GM19023 (cell line): Measurements from ENCODE around the gene WLS.

Experiments used
- ATAC-seq: cut with Tn5 transposase; IDR thresholded peaks from one replicate; pipeline ENCODE4 v1.9.1; 2021; ENCODE audit warnings: mild to moderate bottlenecking, moderate library complexity; ENCODE audit not compliant: unreplicated experiment

Gene WLS

DNA sequence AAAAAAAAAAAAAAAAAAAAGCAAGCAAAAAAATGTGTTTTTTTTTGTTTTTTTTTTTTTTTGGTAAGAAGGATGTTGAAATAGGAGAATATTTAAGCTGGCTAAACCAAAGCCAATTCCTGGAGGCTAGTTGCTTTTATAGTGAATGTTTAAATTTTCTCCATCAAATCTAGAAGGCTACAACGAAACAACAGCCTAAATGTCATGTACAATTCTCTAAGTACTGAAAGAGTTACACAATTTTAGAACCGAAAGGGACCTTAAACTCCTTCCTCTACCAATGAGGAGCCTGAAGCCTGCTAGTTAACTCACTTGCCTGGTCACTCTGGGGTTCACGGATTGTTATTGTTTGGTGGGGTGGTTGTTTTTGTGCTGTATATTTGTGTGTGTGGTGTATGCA is 3.5 kb downstream of the WLS start:
- ATAC-seq = no peak

DNA sequence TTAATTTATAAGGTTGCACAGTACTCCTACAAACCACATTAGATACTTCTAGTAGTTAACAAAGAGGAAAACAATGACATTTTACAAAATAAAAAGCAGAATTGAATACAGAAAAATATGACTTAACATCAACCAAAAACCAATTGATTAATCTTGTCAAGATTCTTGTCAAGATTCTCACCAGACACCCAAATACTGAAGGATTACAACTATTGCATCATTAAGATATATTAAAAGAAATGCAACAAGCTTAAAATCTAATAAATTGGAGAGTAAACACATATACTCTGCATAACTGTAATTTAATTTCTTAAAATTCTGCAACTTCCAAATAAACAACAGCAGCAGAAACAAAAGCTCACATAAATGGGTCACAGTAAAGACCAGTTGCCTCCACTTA is 4.7 kb downstream of the WLS start:
- ATAC-seq = no peak

DNA sequence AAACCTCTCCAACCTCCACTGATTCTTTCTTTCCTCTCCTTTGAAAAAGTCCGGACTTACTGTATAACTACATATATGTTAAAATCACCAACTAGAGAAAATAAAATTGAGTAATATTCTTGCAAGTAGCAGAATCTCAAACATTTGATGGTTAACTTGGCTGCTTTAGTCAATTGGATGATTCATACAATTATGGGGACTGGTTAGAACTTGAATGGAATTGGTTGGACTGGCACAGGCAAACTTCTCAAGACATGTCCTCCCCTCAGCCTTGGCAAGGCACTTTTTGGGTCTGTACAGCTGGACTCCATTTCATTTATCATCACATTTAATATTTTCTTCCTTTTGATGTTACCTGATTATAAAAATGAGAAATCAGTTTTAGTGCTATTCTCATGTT is 6.5 kb downstream of the WLS start:
- ATAC-seq = no peak

DNA sequence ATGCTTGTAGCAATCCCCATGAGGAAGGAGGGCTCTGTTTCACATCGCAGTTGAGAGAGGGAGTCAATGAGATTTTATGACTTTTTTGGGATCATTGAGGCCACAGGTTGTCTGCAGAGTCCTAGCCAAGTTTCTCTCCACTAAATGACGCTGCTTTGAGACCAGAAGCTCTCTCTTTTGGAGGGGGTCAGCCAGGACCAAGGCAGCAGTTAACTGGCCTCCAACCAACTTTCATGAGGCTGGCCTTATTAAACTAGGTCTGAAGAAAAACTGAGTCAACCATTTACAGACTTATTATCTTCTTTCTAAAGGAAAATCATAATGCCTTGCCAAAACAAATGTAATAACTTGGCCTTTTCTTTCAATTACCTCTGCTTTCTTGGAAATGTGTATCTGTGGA is 8.6 kb downstream of the WLS start:
- ATAC-seq = no peak

DNA sequence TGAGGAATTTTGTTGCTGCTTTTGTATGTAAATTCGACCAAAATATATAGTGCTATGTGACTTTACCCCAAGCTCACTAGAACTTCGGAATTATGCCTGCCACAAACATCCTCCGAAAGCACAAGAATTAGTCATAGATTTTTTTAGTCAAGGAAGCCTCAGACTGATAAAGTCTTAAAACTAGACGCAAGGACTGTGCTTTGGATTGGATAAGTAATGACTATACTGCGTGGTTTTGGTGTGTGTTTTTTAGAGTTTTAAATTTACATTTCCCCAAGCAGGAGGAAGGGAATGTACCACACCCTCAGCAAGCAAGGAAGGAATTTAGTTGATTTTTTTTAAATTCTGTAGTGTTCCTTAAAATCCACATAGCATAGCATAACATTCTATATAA is 10.3 kb downstream of the WLS start:
- ATAC-seq = no peak

- ATAC-seq = no peak
Observed at GRCh38 chr1:68221001-68221979, 11.0 kb downstream of the WLS start.

DNA sequence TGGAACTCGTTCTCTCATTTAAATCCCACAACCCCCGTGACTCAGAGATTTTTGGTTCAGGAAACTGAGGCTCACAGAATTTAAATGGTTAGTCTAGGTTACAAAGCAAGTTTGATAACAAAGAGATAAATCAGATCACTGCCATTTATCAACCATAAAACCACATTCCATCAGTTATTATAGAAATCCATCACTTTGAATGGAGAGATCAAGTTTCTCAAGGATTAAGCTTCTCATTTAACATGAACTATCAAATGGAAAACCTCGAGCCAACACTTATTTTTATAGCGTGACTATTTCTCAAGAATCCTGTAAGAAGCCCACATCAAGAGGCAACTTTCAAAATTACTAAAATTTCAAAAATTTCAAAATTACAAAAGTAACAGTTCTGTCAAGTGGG is 11.9 kb downstream of the WLS start:
- no peak for ATAC-seq

DNA sequence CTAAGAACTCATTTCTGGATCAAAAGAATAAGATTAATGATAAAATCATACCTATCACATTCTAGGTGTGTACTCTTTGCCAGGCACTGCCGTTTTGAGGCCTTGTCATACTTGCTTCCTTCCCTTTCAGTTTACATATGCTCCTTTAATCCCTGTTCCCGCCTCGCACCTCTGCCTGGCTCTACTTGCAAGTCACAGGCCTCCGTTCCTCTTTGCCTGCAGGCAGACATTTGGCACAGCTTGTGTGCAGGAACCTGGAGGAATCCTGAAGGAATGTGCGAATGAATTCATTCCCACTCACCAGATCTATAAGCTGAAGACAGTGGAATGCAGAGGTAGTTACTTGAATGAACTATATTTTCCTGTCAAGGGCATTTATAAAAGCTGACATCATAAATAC is 13.8 kb downstream of the WLS start:
- no peak for ATAC-seq

DNA sequence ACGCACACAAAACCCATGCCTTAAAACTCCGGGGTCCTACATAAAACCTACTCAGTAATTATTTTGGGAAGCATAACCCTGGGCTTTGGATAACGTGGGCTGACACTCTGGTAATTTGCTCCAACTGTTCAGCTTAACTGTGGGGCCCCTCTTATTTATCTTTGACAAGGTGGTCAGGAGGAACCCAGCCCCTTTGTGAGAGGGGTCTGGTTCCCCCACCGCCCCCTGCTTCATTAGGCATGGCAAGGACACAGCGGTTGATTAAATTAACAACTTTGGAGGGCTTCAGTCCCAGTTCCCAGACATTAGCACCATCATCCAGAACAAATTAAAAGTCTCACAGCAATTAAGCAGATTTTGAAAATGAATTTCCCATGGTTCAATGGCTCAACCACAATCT is 14.7 kb downstream of the WLS start:
- no peak for ATAC-seq

GRCh38 chr1:68217060-68217554 is 15.2 kb downstream of the WLS start:
- ATAC-seq = no peak

GRCh38 chr1:68216089-68216772 is 16.1 kb downstream of the WLS start:
- ATAC-seq = no peak

DNA sequence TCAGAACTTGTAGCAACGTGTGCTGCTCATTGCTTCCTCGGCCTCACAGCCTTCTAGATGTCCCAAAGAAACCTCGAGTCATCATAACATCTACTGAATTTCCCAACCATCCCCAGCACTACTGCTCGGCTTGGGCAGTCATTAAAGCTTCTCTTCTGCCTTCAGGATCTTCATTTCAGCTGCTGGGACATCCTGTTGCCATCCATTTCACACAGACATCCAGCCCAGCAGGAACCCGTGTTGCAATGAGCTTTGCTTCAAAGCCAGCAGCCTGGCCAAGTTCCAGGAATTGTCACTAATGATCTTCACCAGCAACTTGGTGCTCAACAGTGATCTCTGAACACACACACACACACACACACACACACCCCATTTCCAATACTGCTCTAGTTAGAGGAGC is 18.5 kb downstream of the WLS start:
- no peak for ATAC-seq

- no peak for ATAC-seq
Observed at GRCh38 chr1:68211761-68212380, 20.5 kb downstream of the WLS start.

GRCh38 chr1:68210829-68211228 is 21.5 kb downstream of the WLS start:
- ATAC-seq = no peak

DNA sequence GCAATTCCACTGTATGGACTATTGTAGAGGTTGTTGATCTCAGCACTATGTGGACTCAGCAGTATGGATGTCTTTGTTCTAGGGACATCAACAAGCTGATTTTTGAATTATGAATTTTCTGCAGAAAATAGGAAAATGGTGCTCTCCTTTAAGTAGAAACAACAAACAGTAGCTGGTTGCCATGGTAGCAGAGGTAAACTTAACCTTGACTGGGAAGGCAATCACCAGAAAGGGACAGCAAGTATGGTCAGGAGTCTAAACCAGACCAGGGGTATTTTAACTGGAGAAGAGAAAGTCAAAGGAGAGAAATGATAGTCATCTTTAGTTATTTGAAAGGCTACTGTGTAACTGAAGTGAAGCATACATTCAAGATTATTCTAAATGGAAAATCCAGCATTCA is 22.3 kb downstream of the WLS start:
- ATAC-seq = no peak

- ATAC-seq = no peak
Observed at GRCh38 chr1:68206848-68207689, 25.3 kb downstream of the WLS start.

DNA sequence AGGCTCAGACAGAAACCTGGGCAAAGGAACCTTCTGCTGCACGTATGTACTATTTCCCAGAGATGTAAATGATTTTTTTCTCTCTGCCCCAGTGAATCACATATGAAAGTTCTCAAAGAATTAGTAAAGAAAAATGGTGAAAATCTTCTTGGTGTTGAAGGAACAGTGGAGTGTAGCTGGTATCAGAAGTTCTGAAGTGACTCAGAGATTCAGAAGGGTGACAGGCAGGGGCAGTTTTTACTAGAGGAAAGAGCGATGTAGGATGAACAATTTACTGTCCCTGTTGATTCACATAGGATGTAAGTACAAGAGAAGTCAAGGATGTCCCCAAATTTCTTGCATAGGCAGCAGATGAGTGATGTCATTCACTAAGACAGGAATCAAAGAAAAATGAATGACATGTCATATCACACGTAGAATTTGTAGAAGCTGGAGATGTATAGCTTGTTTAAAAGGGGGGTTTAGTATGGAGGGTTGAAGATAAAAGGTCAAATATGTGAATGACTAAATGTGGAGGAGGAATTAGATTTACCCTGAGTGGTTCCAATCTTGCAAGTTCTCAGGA is 26.4 kb downstream of the WLS start:
- ATAC-seq = no peak

- no peak for ATAC-seq
Observed at GRCh38 chr1:68204977-68205630, 27.2 kb downstream of the WLS start.

DNA sequence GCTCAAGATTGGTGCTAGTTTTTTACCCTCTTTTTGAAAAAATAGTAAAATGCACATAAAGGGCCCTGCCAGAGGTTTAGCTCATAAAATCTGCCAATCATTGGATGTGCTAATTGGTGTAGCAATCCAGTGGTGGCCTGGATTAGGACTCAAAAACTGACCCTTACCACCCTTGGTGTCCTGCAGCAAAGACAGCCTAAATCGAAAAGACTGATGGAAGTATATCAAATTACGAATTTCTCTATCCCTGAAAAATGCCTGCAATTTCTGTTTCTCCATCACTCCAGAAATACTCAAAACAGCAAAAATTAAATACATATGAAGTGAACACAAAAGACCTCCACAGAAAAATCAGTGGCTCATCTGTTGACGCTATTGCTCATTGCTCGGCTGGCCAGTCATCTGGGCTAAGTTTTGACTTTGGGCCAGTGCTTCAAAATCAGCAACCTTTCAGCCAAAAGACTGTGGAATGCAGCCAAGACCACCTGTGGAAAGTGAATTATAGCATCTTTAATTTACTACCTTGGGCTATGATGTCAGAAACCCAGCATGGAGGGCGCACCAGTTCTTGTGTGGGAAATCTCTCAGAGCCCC is 30.0 kb downstream of the WLS start:
- no peak for ATAC-seq
